ENCODE data around the gene TNFRSF6B.
A peak's percentile ranks its signal among the peaks of the same experiment; 100 is the strongest.

TNFRSF6B gene

GRCh38 chr20:63693083-63693732 lies 3.2 kb upstream of the TNFRSF6B start:
- H3K27ac ChIP-seq = peak overlapping the region in 5 of 21 experiments; percentile 10 to 94 (median 73)

GRCh38 chr20:63693733-63694583 lies 2.5 kb upstream of the TNFRSF6B start:
- Histone ChIP-seq H3K27ac (peak overlapping the region in 1 of 21 experiments; percentile 91), H3K4me3 (no peak overlapping the region)

More at GRCh38 chr20:63693083-63693732, 3.2 kb upstream of the TNFRSF6B start:
- no peak overlapping the region for H3K4me3 ChIP-seq

GRCh38 chr20:63694584-63695423 lies 1.6 kb upstream of the TNFRSF6B start:
- peak overlapping the region in 8 of 21 experiments; percentile 9 to 96 (median 88) for H3K27ac ChIP-seq
- H3K4me3 ChIP-seq = no peak overlapping the region

DNA sequence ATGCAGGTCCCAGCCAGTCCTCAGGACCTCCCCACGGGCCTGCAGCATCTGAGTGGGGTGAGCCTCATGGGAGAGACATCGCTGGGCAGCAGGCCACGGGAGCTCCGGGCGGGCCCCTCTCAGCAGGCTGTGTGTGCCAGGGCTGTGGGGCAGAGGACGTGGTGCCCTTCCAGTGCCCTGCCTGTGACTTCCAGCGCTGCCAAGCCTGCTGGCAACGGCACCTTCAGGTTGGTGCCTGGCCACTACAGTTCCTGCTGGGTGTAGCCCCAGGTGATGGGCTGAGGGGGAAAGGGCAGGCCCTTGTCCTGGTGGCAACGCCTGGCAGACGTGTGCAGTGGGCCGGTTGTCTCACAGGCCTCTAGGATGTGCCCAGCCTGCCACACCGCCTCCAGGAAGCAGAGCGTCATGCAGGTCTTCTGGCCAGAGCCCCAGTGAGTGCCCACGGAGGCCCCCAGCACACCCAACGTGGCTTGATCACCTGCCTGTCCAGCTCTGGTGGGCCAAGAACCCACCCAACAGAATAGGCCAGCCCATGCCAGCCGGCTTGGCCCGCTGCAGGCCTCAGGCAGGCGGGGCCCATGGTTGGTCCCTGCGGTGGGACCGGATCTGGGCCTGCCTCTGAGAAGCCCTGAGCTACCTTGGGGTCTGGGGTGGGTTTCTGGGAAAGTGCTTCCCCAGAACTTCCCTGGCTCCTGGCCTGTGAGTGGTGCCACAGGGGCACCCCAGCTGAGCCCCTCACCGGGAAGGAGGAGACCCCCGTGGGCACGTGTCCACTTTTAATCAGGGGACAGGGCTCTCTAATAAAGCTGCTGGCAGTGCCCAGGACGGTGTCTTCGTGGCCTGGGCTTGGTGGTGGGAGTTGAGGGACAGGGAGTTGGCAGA lies 787 bp upstream of the TNFRSF6B start:
- Histone ChIP-seq H3K27ac (peak overlapping the region in 13 of 21 experiments; percentile 9 to 96 (median 87)), H3K4me3 (no peak overlapping the region)

DNA sequence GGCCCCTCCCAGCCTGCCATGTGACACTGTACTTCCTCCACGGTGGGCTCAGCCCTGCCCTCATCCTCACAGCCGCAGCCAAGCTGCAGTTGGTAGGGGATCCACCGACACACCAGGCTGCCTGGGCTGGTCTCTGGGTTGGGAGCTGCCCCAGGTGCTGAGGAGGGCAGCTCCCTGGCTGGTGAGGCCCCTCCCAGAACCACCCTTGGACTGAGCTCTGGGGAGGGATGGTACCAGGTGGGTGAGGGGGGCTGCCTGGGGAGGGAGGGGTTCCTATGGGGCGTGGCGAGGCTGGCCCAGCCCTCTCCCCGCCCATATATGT lies 185 bp upstream of the TNFRSF6B start:
- Histone ChIP-seq H3K4me3 (peak overlapping the region in 6 of 7 experiments; percentile 14 to 47 (median 36)), H3K27ac (peak overlapping the region in 18 of 21 experiments; percentile 31 to 96 (median 82))

- Histone ChIP-seq H3K4me3 (peak overlapping the region; percentile 14 to 47 (median 31)), H3K27ac (peak overlapping the region in 18 of 21 experiments; percentile 2 to 96 (median 82))
These were observed 960 bp downstream of the TNFRSF6B start for GRCh38 chr20:63697357-63697867.

DNA sequence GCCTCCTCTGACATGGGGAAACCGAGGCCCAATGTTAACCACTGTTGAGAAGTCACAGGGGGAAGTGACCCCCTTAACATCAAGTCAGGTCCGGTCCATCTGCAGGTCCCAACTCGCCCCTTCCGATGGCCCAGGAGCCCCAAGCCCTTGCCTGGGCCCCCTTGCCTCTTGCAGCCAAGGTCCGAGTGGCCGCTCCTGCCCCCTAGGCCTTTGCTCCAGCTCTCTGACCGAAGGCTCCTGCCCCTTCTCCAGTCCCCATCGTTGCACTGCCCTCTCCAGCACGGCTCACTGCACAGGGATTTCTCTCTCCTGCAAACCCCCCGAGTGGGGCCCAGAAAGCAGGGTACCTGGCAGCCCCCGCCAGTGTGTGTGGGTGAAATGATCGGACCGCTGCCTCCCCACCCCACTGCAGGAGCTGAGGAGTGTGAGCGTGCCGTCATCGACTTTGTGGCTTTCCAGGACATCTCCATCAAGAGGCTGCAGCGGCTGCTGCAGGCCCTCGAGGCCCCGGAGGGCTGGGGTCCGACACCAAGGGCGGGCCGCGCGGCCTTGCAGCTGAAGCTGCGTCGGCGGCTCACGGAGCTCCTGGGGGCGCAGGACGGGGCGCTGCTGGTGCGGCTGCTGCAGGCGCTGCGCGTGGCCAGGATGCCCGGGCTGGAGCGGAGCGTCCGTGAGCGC lies 1.6 kb downstream of the TNFRSF6B start:
- Histone ChIP-seq H3K27ac (peak overlapping the region in 19 of 21 experiments; percentile 54 to 96 (median 87)), H3K4me3 (peak overlapping the region in 4 of 7 experiments; percentile 5 to 47 (median 31))

DNA sequence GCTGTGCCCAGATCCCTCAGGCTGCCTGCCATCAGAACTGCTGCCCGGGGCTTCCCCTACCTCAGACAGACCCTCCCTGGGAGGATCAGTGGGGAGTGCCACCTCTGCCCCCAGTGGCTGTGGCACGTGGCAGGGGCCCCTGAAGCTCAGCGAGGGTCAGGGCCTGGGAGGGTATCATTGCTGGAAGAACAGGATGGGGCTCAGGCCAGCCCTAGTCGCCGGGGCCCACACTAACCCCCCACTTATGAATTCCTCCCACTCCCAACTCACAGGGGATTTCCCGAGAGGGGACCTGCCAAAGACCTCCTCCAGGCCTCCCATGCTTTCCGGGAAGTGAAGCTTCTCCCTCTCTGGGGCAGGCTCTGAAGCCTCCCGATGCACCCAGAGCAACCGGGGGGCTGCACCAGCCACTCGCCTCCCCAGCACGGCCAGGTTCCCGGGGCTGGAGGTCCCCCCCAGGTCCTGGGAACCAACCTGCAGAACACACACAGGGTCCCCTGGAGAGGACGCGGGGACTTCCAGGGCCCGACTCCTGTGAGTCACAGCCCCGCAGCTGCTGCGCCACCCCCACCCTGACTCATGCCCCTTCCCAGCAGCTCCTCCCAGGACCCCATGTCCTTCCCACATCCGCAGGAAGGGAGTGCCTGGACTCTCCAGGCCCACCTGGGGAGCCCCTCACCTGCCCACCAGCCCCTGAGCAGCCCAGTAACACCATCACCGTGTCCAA lies 2.5 kb downstream of the TNFRSF6B start:
- peak overlapping the region in 3 of 7 experiments; percentile 17 to 47 (median 45) for H3K4me3 ChIP-seq

GRCh38 chr20:63699466-63700198 lies 3.2 kb downstream of the TNFRSF6B start:
- peak overlapping the region in 20 of 21 experiments; percentile 26 to 96 (median 86) for H3K27ac ChIP-seq
- H3K4me3 ChIP-seq = no peak overlapping the region

More for the DNA sequence above, 2.5 kb downstream of the TNFRSF6B start:
- peak overlapping the region in 20 of 21 experiments; percentile 26 to 96 (median 86) for H3K27ac ChIP-seq

DNA sequence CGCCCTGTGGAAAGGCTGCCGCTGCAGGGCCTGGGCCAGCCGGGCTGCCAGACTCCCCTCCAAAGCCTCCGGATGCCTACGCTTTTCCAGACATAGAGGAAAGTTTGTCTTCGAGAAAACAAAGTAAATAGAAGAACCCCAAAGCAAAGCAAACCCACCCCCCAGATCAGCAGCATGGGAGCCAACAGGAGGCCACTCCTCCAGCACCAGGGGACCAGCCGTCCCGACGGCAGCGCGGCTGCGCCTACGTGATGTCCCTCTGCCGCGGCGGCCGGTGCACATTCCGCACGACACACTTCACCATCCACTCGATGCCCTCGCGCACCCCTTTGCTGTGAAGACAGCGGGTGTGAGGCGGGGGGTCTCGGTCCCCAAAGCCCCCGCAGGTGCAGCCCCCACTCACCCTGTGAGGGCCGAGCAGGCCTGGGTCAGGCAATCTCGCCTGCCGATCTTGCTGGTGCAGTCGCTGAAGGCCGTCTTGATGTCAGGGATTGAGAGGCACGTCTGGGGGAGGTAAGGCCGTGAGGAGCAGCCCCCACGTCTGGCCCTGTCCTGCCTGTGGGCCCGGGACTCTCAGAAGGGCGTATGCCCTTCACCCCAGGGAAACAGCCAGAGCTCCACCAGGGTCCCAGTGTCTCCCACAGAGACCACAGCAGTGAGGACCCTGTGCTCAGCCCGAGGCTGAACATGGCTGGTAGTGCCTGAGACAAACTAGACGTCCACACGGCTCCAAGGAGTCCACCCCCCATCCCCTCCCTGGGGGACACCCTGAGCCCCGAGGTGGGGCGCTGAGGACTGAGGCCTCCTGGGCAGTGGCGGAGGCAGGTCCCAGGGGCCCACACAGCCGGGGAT lies 4.0 kb downstream of the TNFRSF6B start:
- H3K4me3 ChIP-seq = no peak overlapping the region
- peak overlapping the region in 20 of 21 experiments; percentile 26 to 96 (median 86) for H3K27ac ChIP-seq

DNA sequence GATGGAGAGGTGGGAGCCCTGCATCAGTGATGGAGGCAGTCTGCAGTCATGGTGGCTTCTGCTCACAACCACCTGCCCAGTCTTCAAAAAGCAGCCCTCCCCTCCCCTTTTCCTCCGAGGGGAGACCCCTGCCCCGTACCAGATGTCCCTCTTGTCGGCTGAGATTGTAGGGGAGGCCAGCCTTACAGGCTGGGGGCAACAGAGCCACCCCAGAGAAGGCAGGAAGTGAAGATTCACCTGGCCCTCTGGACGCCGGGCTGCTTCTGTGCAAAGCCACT lies 4.5 kb downstream of the TNFRSF6B start:
- Histone ChIP-seq H3K4me3 (no peak overlapping the region), H3K27ac (peak overlapping the region in 10 of 21 experiments; percentile 6 to 96 (median 84))

DNA sequence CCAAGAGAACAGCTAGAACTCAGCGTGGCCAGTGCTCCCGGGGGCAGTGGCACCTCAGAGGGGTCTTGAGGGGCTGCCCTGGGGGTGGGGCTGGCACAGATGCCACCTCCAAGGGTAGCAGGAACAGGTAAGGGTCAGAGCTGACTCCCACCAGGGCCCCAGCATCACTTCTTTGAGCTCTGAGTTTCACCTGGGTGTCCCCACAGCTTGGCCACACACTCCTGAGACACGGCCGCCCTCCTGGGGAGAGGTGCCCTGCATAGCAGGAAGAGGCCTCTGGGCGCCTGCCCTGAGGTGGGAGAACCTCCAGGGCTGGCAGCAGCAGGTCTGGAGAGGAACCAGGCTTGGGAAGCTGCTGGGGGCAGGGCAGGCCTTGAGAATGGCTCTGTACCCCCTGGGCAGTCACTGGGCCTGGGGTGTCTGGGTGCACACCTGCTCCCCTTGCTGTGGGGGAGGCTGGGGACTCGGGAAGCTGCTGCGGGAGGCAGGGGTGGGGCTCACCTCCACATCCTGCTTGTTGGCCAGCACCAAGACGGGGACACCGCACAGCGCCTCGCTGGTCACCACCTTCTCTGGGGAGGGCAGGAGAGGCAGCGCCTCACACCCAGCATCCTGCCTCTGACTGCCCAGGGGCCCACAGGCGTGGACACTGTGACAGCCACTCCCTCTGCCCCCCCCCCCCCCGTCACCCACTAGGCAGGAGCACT lies 5.0 kb downstream of the TNFRSF6B start:
- H3K27ac ChIP-seq = peak overlapping the region in 10 of 21 experiments; percentile 6 to 96 (median 84)
- H3K4me3 ChIP-seq = no peak overlapping the region

- Histone ChIP-seq H3K4me3 (no peak overlapping the region), H3K27ac (peak overlapping the region in 2 of 21 experiments; percentile 24 to 96)
These were observed 5.7 kb downstream of the TNFRSF6B start for GRCh38 chr20:63702036-63702665.

DNA sequence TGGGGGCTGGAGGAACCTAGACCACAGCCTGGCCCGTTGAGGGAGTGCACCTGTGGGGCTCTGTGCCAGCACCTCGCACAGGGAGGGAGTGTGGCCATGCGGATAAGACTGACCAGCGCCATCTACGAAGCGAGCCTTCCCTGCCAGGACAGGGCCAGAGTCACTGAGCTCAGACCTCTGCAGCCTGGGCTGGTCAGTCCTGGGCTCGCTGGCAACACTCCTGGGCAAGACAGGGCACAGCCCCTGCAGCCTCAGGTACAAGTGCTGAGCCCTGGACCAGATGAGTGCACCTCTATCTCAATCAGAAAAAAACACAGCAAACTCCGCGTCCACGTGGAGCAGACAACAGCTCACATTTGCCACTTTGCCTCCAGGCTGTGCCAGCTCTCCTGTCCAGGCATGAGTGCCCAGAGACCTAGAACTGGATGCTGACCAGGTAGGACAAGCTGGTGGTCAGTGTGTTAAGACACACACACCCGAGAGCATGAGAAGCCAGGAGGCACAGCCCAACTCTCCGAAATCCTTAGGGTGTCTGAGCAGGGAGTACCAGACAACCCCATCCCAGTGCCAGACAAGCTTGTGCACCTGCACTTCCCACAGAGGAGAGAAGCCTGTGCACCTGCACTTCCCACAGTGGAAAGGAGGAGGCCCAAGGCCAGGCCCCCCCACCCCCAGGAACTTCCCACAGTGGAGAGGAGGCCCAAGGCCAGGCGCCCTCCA lies 6.5 kb downstream of the TNFRSF6B start:
- H3K4me3 ChIP-seq = no peak overlapping the region
- peak overlapping the region in 1 of 21 experiments; percentile 20 for H3K27ac ChIP-seq
